A673 (cell line): Measurements from ENCODE around the gene TMEM88. TPM values are rescaled to one million over a fixed set of nuclear protein-coding genes. Genes with fewer than 3 reads are reported as not detected.

Experiments used
- BruUV-seq: library from RNA; stranded (reverse); fragments of 400-500 nt; replicated peaks from 2 replicates; lab custom pipeline; 2021; lab: Mats Ljungman, UMichigan
- CTCF ChIA-PET: fragments of 300-600 bp; sonication (Branson Sonifier 250); formaldehyde crosslinking; loops from one replicate; lab custom pipeline; 2022; ENCODE audit warnings: antibody characterized with exemption; lab: Charles Lee
- POLR2A ChIA-PET: fragments of 300-600 bp; sonication (Branson Sonifier 250); formaldehyde crosslinking; loops from one replicate; lab custom pipeline; 2022; ENCODE audit warnings: antibody characterized with exemption; ENCODE audit not compliant: low non-redundant PET; lab: Charles Lee
- DNase-seq: peaks from one replicate; pipeline ENCODE4 v3.0.0-alpha.2; 2015; ENCODE audit warnings: low spot score
- H3K27ac ChIP-seq: fragments of 200-600 bp; sonication (generic); 2 replicates; pipeline ENCODE4 v1.5.1; 2016; ENCODE audit warnings: mixed run types, low read depth, mild to moderate bottlenecking, mixed read lengths, antibody characterized with exemption, low read length; ENCODE audit not compliant: poor library complexity, severe bottlenecking
- H3K27me3 ChIP-seq: fragments of 200-600 bp; sonication (generic); replicated peaks from 2 replicates; pipeline ENCODE4 v1.6.1; 2017; ENCODE audit warnings: mixed run types, low read depth, mild to moderate bottlenecking, mixed read lengths, antibody characterized with exemption, low read length; ENCODE audit not compliant: insufficient read depth, poor library complexity
- H3K36me3 ChIP-seq: fragments of 200-600 bp; sonication (generic); 2 replicates; pipeline ENCODE4 v1.6.1; 2016; ENCODE audit warnings: mixed run types, mild to moderate bottlenecking, mixed read lengths, antibody characterized with exemption, low read length; ENCODE audit not compliant: insufficient read depth, poor library complexity, severe bottlenecking
- H3K4me1 ChIP-seq: fragments of 200-600 bp; sonication (generic); 2 replicates; pipeline ENCODE4 v1.6.1; 2017; ENCODE audit warnings: mixed run types, mild to moderate bottlenecking, mixed read lengths, antibody characterized with exemption, low read length; ENCODE audit not compliant: insufficient read depth, poor library complexity, severe bottlenecking
- H3K4me3 ChIP-seq: fragments of 200-600 bp; sonication (generic); 2 replicates; pipeline ENCODE4 v1.5.1; 2016; ENCODE audit warnings: low read depth, mixed run types, mild to moderate bottlenecking, mixed read lengths, low read length; ENCODE audit not compliant: poor library complexity, severe bottlenecking
- H3K9me3 ChIP-seq: fragments of 200-600 bp; sonication (generic); 2 replicates; pipeline ENCODE4 v1.6.1; 2016; ENCODE audit warnings: mixed run types, low read depth, mild to moderate bottlenecking, mixed read lengths, antibody characterized with exemption, low read length; ENCODE audit not compliant: poor library complexity, severe bottlenecking
- CTCF ChIP-seq: fragments of 300-800, 200-600 bp; sonication (generic); conservative IDR thresholded peaks from 2 replicates; pipeline ENCODE4 v1.5.1; 2017; ENCODE audit warnings: low read depth, mild to moderate bottlenecking, antibody characterized with exemption, low read length, moderate library complexity, mixed read lengths
- EZH2 ChIP-seq: fragments of 200-600 bp; sonication (generic); IDR thresholded peaks from 2 replicates; pipeline ENCODE4 v1.6.1; 2017; ENCODE audit warnings: borderline replicate concordance, low read depth, mild to moderate bottlenecking, mixed read lengths, antibody characterized with exemption, low read length; ENCODE audit not compliant: poor library complexity, severe bottlenecking
- intact Hi-C: fragments of 100-400 bp; cut with micrococcal nuclease; formaldehyde crosslinking; loops from one replicate; pipeline ENCODE4 v1.10.0; 2022; ENCODE audit not compliant: unreplicated experiment
- total RNA-seq: library from RNA; stranded (reverse); gene quantifications from 2 replicates; pipeline ENCODE4 v1.2.3, GENCODE V29; 2021

The TMEM88 gene
- total RNA-seq, 1 experiment from 2014 or later: 1.7 TPM

- H3K4me1 ChIP-seq: peaks cover 44% of the 10 kb centered on the region
- POLR2A ChIA-PET: interaction anchor here (1.0 kb wide), 1 partner anchor 10 kb away, joined by 3 read pairs; no protein-coding TSS in a partner anchor
- peak; percentile 89 for DNase-seq
These were observed 13.4 kb upstream of the TMEM88 start for GRCh38 chr17:7841396-7841914.

DNA sequence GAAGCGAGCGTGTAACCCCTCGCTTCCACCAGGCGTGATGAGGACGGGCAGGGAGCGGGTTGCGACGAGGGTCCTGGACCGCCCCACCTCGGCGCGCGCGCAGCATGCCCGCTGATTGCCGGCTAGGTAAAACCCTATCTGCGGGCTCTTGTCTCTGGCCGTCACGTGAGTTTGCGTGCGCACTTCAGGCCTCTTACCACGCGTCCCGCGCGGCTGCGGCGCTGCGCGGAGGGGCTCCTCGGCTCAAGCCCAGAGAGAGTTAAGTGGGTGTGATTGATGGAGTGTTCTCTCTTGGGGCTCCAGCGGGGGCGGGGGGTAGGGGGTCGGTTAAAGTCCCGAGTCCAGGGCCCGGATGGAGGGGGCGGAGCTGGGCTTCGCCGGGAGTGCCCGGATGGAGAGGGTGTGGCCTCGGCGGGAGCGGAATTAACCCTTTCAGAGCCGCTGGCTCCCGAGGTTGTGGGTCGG, 12.9 kb upstream of the TMEM88 start:
- H3K9me3 ChIP-seq: no peaks in the 10 kb centered on the region
- DNase-seq: peak; percentile 96
- ChIA-PET POLR2A (interaction anchor here (1.0 kb wide), 1 partner anchor 10 kb away, joined by 3 read pairs; no protein-coding TSS in a partner anchor), CTCF (interaction anchor here (1.3 to 1.4 kb wide), 2 partner anchors 15 to 98 kb away, joined by 3 to 4 read pairs; partner anchors contain the start of gene NAA38)
- BruUV-seq: no TSS peak
- peaks cover 21% of the 10 kb centered on the region for H3K36me3 ChIP-seq
- peak overlapping the region; percentile 81 for H3K4me3 ChIP-seq
- intact Hi-C loops: loop anchor here (5.0 kb wide), 1 partner anchor 380 kb away; no protein-coding TSS in a partner anchor
- peak overlapping the region; percentile 97 for H3K27ac ChIP-seq
- TF ChIP-seq CTCF (no peak), EZH2 (no peak)
- no peaks in the 10 kb centered on the region for H3K27me3 ChIP-seq
- H3K4me1 ChIP-seq: peaks cover 44% of the 10 kb centered on the region

More at GRCh38 chr17:7841396-7841914, 13.4 kb upstream of the TMEM88 start:
- peaks cover 16% of the 10 kb centered on the region for H3K36me3 ChIP-seq
- intact Hi-C loops: loop anchor here (5.0 kb wide), 1 partner anchor 381 kb away; no protein-coding TSS in a partner anchor
- BruUV-seq: no TSS peak
- peak overlapping the region; percentile 81 for H3K4me3 ChIP-seq
- CTCF ChIA-PET: no interaction called here
- H3K9me3 ChIP-seq: no peaks in the 10 kb centered on the region
- TF ChIP-seq EZH2 (no peak), CTCF (peak; percentile 29; the same call in 1 of the 2 replicates)
- H3K27ac ChIP-seq: peak overlapping the region; percentile 97
- no peaks in the 10 kb centered on the region for H3K27me3 ChIP-seq

DNA sequence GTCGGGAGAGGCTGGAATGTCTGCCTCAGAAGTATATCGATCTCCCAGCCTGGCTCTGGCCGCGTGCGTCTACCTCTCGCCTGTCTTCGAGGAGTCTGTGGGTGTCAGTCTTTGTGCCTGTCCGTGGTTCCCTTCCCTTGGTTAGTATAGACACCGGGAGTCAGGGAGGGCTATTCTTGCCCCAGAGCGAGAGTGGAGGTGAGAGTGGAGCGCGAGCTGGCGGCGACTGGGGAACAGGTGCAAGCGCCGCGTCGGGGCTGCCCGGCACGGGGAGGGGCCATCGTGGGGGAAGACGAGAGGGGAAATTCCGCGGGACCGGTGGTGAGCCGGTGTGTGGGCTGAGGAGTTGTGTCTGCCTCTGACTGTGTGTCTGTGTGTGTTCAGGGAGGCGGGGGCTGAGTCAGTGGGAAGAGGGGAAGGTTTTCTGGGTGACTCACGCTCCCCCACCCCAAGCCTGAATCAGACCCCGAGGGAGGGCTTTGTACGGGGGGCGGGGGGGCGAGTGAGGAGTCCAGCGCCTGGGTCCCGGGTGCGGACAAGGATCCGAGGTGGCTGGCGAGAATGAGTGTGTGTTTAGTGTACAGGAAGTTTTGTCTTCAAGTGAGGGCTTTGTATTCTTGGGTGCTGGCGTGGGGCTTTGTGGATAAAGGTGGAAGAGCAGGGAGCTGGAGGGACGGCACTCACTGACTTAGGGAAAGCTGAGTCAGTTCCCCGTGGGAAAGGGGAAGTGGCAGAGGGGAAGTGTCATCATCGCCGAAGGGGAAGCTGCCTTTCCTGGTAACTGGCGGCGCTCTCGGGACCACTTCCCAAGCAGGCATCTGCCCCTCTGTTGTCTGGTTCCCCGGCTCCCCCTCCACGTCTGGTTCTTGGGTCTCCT, 12.2 kb upstream of the TMEM88 start:
- TF ChIP-seq CTCF (no peak), EZH2 (no peak)
- peak; percentile 76 for DNase-seq
- H3K36me3 ChIP-seq: peaks cover 26% of the 10 kb centered on the region
- H3K4me3 ChIP-seq: peak overlapping the region; percentile 81
- BruUV-seq: no TSS peak
- H3K27me3 ChIP-seq: no peaks in the 10 kb centered on the region
- CTCF ChIA-PET: interaction anchor here (1.3 to 1.4 kb wide), 2 partner anchors 14 to 99 kb away, joined by 3 to 4 read pairs; partner anchors contain the start of gene NAA38
- POLR2A ChIA-PET: interaction anchor here (1.0 kb wide), 1 partner anchor 11 kb away, joined by 3 read pairs; no protein-coding TSS in a partner anchor
- no peaks in the 10 kb centered on the region for H3K9me3 ChIP-seq
- peaks cover 40% of the 10 kb centered on the region for H3K4me1 ChIP-seq
- intact Hi-C loops: loop anchor here (5.0 kb wide), 1 partner anchor 380 kb away; no protein-coding TSS in a partner anchor
- H3K27ac ChIP-seq: peak overlapping the region; percentile 97
